Suppressor macrophage treated with lipopolysaccharide for 1 hour (primary cell): ENCODE results near the gene SLC43A1.
A peak's percentile ranks its signal among the peaks of the same experiment; 100 is the strongest.
"Not testable (repeated sequence)": the region's sequence is repeated elsewhere in the genome, so short reads cannot be mapped to it uniquely, and the experiment has no call there.

Experiments
- DNase-seq, 3 donors: peaks; one replicate each; pipeline ENCODE4 v3.0.0-alpha.2; 2020 to 2022

The SLC43A1 gene

DNA sequence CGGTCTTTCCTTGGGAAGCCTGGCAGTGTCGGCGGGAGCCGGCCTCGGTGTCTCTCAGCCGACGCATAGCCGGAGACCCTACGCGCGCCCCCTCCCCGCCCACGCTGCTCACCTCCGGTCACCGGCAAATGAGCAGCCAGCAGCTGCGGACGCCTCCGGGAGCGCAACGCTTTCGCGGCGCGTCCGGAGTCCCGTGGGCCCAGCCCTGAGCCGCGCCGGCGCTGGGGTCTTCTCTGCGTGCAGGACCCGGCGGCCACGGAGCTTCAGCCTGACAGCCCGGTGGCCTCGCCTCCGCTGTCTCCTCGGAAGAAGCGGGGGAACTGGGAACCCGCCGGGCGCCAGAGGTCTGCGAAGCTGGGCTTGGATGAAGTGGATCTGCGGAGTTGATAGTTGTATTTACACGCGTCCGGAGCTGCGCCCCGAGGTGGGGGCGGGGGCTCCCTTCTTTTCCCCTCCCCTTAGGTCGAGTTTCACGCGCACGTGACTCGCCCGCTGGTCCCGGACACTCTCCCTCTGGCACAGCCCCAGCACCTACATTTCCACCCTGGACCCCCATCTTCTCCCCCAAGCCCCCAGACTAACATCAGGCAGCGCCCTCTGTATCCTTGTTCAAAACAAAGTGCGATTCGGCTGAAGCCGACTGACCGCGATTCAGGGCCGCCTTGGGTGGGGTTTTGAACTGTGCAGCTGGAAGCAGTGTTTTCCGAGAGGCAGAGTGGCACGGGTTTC is at the start of gene SLC43A1:
TSS of gene SLC43A1 (minus strand) at position 371 of the 729 bp plus-strand sequence. CDS start 1,591 bp downstream, outside the sequence.
- DNase-seq = peak in 2 of 3 donors; percentile 34 to 55

- DNase-seq = no peak
Observed at GRCh38 chr11:57562596-57562995, 47.1 kb upstream of the SLC43A1 start.

GRCh38 chr11:57560146-57560545 is 44.6 kb upstream of the SLC43A1 start:
- no peak for DNase-seq

DNA sequence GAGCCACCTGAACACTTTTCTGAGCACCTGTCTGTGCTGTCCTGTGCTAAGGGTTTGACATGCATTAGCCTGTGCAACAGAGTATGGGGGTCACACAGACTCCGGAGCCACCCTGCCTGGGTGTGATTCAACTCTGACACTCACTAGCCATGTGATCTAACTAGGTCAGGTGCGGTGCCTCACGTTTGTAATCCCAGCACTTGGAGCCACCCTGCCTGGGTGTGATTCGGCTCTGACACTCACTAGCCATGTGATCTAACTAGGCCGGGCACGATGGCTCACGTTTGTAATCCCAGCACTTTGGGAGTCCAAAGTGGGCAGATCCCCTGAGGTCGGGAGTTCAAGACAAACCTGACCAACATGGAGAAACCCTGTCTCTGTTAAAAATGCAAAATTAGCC is 40.5 kb upstream of the SLC43A1 start:
- DNase-seq = no peak

- DNase-seq = no peak
Observed at GRCh38 chr11:57555393-57555792, 39.9 kb upstream of the SLC43A1 start.

DNA sequence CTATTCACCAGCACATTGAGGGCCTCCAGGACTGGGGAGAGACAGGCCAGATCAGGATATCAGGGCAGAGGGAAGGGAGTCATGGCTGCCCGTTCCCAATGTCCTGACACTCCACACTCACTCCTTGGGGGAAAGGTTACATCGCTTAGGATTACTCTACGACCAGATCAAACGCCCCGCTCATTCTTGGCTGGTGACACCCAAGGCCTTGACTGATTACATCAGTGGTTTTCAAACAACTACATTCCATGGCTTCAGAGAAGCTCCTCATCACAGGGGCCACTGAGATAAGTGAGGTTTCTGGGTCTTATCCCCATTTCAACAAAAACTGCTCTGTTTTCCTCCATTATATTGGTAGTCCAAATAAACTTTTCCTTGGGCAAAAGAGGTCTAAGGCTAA is 37.0 kb upstream of the SLC43A1 start:
- DNase-seq = no peak

DNA sequence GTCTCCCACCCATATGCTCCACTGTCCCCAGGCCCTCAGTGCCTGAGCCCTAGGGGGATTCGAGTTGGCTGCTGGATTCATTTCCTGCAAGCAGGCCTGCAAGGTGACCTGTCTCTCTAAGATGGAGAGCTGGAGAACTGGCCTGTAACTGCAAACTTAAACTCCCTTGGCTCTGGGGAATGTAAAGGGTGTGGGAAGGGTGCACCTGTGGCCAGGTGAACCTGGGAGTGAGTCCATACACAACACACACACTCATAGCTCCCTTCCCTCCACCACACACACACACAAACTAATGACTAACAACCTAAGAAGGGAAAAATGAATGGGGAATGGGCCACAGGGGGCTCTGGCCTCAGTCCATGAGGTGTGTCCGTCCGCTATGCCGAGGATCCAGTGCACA is 36.4 kb upstream of the SLC43A1 start:
- DNase-seq = no peak

- no peak for DNase-seq
Observed at GRCh38 chr11:57549983-57550382, 34.5 kb upstream of the SLC43A1 start.

- peak; percentile 50 to 61 (median 54) for DNase-seq
Observed at GRCh38 chr11:57547854-57548377, 32.4 kb upstream of the SLC43A1 start.

DNA sequence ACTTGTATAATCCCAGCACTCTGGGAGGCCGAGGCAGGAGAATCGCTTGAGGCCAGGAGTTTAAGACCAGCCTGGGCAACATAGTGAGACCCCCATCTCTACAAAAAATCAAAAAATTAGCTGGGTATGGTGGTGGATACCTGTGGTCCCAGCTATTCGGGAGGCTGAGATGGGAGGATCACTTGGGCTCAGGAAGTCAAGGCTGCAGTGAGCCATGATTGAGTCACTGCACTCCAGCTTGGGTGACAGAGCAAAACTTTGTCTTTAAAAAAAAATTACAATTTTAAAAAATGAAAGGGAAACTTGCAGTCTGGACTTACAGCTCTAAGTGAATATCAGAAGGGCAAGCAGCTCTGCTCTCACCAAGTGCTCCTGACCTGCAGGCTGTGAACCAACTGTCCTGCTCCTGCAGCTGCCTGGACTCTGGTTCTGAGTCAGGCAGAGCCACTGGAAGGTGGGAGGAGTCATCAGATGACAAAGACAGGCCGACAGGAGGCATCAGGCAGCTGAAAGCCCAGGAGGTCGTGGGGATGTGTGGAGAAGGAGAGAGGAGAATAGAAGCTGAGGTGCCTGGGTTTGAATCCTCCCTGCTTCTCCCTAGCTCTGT is 31.5 kb upstream of the SLC43A1 start:
- peak; percentile 36 to 80 (median 51) for DNase-seq

DNA sequence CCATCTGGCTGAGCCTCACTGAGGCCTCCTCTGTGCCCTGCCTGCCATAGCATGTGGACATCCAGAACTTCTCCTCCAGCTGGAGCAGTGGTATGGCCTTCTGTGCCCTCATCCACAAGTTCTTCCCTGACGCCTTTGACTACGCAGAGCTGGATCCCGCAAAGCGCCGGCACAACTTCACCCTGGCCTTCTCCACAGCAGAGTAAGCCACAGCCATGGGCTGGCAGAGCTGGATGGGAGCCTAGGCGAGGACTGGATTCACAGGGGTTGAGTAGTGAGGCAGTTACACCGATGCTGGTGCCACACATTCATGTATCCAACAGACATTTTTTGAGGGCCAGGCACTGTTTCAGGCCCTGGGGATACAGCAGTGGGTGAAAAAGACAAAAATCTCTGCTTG is 30.9 kb upstream of the SLC43A1 start:
- no peak for DNase-seq

DNA sequence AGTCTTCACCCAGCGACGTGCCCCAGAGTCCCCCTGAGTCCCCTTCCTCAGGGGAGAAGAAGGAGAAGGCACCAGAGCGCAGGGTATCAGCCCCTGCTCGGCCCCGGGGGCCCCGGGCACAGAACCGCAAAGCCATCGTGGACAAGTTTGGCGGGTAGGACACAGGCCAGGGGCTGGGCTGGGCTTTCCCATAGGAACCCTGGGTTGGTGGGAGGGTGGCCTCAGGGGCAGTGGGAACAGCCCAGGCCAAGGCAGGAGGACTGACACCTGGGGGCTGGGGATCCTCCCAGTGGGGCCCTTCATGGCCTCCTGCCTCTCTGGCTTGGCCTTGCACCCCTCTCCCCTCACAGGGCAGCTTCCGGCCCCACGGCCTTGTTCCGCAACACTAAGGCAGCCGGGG is 30.4 kb upstream of the SLC43A1 start:
- DNase-seq = no peak

GRCh38 chr11:57544566-57544965 is 29.1 kb upstream of the SLC43A1 start:
- DNase-seq = no peak

GRCh38 chr11:57543593-57543992 is 28.1 kb upstream of the SLC43A1 start:
- no peak for DNase-seq

GRCh38 chr11:57542582-57542981 is 27.1 kb upstream of the SLC43A1 start:
- DNase-seq = no peak

DNA sequence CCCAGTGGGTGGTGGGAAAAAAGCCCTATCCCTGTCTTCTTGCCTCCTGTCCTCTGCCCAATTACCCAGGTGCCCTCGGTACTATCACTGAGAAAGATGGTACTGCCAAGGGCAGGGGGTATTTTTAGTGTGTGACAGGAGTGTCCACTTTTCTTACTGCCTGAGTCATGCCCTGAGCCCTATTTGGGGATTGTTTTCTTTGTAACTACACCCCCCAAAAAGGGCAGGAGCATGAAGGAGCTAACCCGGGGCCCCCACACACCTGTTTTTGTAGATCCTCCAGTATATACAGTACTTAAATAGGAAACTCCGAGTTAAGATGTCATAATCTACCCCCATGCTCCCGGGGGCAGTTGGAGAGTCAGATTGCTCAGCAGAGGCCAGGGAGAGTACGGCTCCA is 25.7 kb upstream of the SLC43A1 start:
- no peak for DNase-seq

DNA sequence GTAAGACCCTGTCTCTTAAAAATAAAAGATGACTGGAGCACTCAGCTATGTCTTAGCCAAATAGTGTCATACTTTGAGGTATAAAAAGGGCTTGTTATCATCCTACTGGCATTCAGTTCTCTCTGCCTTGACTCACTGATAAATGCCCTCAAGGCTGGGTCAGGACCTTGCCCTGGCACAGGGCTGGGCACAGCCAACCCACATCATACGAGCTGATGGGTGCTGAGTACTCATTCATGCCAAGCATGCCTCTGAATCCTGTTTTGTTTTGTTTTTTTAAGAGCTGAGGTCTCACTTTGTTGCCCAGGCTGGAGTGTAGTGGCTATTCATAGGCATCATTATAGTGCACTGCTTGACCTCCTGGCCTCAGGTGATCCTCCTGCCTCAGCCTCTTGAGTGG is 23.8 kb upstream of the SLC43A1 start:
- DNase-seq = no peak

GRCh38 chr11:57536947-57537619 is 21.6 kb upstream of the SLC43A1 start, which contains the start of gene SMTNL1:
Gene SMTNL1, plus strand, starts transcription at chr11:57537595. Its CDS starts 5,048 bp downstream, at chr11:57542643.
- DNase-seq = no peak

- DNase-seq = not testable (repeated sequence)
Observed at GRCh38 chr11:57534449-57534848, 18.9 kb upstream of the SLC43A1 start.

GRCh38 chr11:57530596-57531507 is 15.3 kb upstream of the SLC43A1 start, which contains the start of gene TIMM10:
Gene TIMM10, minus strand, starts transcription at chr11:57530754. Its CDS starts 565 bp downstream, at chr11:57530189.
- DNase-seq = peak; percentile 97 to 98 (median 98)

- DNase-seq = no peak
Observed at GRCh38 chr11:57530215-57530595, 14.7 kb upstream of the SLC43A1 start.

DNA sequence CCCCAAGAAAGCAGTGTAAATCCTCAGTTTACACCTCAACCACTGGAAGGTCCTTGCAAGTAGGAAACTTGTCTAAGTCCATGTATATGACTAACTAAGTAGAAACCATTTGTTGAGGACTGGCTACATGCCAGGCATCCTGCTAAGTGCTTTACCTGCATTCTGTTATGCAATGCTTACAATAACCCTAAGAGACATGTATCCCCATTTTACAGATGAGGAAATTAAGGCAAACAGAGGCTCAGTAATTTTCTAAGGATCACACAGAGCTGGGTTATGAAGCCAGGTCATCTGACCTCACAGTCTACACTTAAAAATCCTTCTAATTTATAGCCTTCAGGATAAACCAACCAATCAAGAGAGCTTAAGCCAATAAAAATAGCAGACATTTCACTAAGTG is 13.5 kb upstream of the SLC43A1 start:
- no peak for DNase-seq
